ENCODE results near the gene KANSL1.

GRCh38 chr17:45985447-45985846, 207.8 kb downstream of the KANSL1 start:
- no peak for TF ChIP-seq ZNF138 (CRISPR knock-in tag; conservative IDR thresholded peaks at IDR 0.05)
- TF ChIP-seq STAT6 (CRISPR knock-in tag; conservative IDR thresholded peaks at IDR 0.05; ENCODE audit: low read depth): no peak
- no peak for TF ChIP-seq NR2C2 (CRISPR knock-in tag; IDR thresholded peaks at IDR 0.05)
- TF ChIP-seq CTCF (IDR thresholded peaks at IDR 0.05): no peak
- no peak for TF ChIP-seq USF2 (CRISPR knock-in tag; IDR thresholded peaks at IDR 0.05)
- no peak for TF ChIP-seq ZNF396 (CRISPR knock-in tag; IDR thresholded peaks at IDR 0.05; ENCODE audit: borderline replicate concordance)
- no peak for TF ChIP-seq SP1 (CRISPR knock-in tag; conservative IDR thresholded peaks at IDR 0.05)
- no peak for TF ChIP-seq NFYB (CRISPR knock-in tag; conservative IDR thresholded peaks at IDR 0.05; ENCODE audit: low read depth)
- TF ChIP-seq MYBL2 (CRISPR knock-in tag; IDR thresholded peaks at IDR 0.05): no peak
- no peak for TF ChIP-seq TEAD4 (CRISPR knock-in tag; IDR thresholded peaks at IDR 0.05)

Measured in WTC11 (cell line).